IgD-negative memory B cell (primary cell): ENCODE data around the gene EN1. TPM values are rescaled to one million over a fixed set of nuclear protein-coding genes. Genes with fewer than 3 reads are reported as not detected.

Source experiments
- H3K27ac Mint-ChIP-seq, 3 donors: one replicate each; pipeline ENCODE4 v1.8.0; 2020 to 2022; ENCODE audit warnings: mild to moderate bottlenecking in 3 of 3, mixed read lengths in 3 of 3, moderate library complexity in 1 of 3
- H3K27me3 Mint-ChIP-seq: one replicate; pipeline ENCODE4 v1.8.0; 2021; ENCODE audit warnings: mixed read lengths
- H3K36me3 Mint-ChIP-seq: one replicate; pipeline ENCODE4 v1.8.0; 2020; ENCODE audit warnings: mild to moderate bottlenecking, mixed read lengths
- H3K4me1 Mint-ChIP-seq, 3 donors: one replicate each; pipeline ENCODE4 v1.8.0; 2020 to 2022; ENCODE audit warnings: mixed read lengths in 3 of 3, mild to moderate bottlenecking in 1 of 3
- H3K4me3 Mint-ChIP-seq, 4 donors: one replicate each; pipeline ENCODE4 v1.8.0; 2020 to 2022; ENCODE audit warnings: mild to moderate bottlenecking in 4 of 4, mixed read lengths in 4 of 4, moderate library complexity in 3 of 4
- H3K9me3 Mint-ChIP-seq, 3 donors: one replicate each; pipeline ENCODE4 v1.8.0; 2020 to 2021; ENCODE audit warnings: mixed read lengths in 3 of 3, mild to moderate bottlenecking in 1 of 3
- polyA plus RNA-seq: library from polyadenylated mRNA; unstranded; fragments of 300-500 nt; fragmentation: Illumina TruSeq; gene quantifications from one replicate; pipeline ENCODE4 v1.2.3, GENCODE V29; 2021

EN1 gene
- polyA plus RNA-seq, 1 donor from 2014 or later, result not detected

DNA sequence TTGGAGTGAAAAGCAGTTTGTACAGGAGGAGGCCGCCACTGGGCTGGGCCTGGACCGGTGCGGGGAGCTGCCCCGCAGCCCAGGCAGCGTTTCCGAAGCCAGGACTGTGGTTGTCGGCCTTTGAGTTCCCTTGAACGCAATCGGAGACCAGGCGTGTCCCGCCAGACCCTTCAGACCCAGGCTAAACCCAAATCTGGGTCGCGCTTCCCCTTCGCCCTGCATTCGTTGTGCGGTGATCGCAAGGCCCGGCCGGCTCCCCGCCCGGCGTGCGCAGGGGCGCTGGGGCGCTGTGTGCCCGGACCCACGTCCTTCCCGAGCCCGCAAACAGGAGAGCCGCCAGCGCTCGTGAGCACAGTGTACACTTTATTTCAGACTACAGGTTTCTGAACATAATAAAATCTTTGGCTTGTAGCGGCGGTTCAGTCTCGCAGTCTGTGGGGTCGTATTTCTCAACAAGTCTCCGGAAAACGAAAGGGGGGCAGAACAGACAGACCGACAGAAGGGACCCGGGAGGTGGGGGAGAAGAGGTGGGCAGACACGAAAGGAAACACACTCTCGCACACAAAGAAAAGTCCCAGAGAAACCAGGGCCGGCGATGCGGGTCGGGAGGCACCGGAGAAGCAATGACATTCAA is 5.5 kb downstream of the EN1 start:
- H3K4me3 Mint-ChIP-seq, result peak overlapping the region; percentile 22 to 87 (median 74)
- H3K9me3 Mint-ChIP-seq, result peaks cover 0 to 4% (median 0%) of the 10 kb centered on the region in 3 donors
- H3K27ac Mint-ChIP-seq, result peak overlapping the region in 1 of 3 donors; percentile 27
- H3K36me3 Mint-ChIP-seq, result no peaks in the 10 kb centered on the region
- H3K27me3 Mint-ChIP-seq, result peaks cover 81% of the 10 kb centered on the region
- H3K4me1 Mint-ChIP-seq, result peaks cover 0 to 7% (median 6%) of the 10 kb centered on the region in 3 donors

- Mint-ChIP-seq H3K4me1 (peaks cover 3 to 8% (median 6%) of the 10 kb centered on the region in 3 donors), H3K4me3 (peak overlapping the region in 2 of 4 donors; percentile 22 to 30), H3K27me3 (peaks cover 86% of the 10 kb centered on the region), H3K9me3 (peaks cover 0 to 4% (median 0%) of the 10 kb centered on the region in 3 donors), H3K36me3 (no peaks in the 10 kb centered on the region), H3K27ac (peak overlapping the region; percentile 17 to 63 (median 47))
These were observed 6.0 kb downstream of the EN1 start for GRCh38 chr2:118841450-118841827.

DNA sequence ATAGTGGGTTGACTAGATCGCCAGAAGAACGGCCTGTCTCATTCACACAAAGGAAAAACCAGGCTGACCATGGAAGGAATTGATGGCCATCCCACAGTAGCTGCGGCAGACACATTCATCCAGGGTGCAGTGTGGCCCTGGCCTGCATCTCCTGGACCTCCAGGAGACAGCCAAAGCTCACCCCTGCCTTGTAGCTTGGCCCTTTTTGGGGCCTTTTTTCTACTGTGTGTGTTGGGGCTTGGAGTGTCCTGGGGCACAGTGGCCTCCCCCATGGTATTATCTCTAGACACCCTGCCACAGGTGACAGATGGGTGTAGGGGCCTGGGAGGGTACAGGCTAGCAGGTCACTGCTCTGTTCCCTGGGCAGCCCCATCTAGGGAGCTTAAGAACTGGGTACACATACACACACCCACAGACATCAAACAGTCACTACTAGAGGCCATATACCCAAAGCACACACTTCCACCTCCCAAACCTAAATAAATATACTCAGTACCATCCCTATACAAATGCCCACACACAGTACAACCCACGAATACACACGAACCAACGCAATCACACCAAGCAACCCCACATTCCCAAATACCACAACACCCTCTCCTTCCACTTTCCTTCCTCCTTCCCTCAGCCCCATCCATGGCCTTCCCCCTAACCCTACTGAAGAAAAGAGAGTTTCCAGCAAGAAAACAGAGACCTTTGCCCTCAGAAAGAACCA is 8.6 kb downstream of the EN1 start:
- Mint-ChIP-seq H3K4me3 (no peak overlapping the region), H3K27me3 (peaks cover 82% of the 10 kb centered on the region), H3K36me3 (no peaks in the 10 kb centered on the region), H3K4me1 (peaks cover 6 to 12% (median 7%) of the 10 kb centered on the region in 3 donors), H3K9me3 (peaks cover 0 to 4% (median 0%) of the 10 kb centered on the region in 3 donors), H3K27ac (no peak overlapping the region)

GRCh38 chr2:118837621-118838020 is 9.8 kb downstream of the EN1 start:
- H3K36me3 Mint-ChIP-seq, result no peaks in the 10 kb centered on the region
- peaks cover 5 to 9% (median 6%) of the 10 kb centered on the region in 3 donors for H3K4me1 Mint-ChIP-seq
- no peak overlapping the region for H3K27ac Mint-ChIP-seq
- H3K9me3 Mint-ChIP-seq, result peaks cover 0 to 4% (median 0%) of the 10 kb centered on the region in 3 donors
- peaks cover 82% of the 10 kb centered on the region for H3K27me3 Mint-ChIP-seq
- peak overlapping the region in 2 of 4 donors; percentile 55 to 57 for H3K4me3 Mint-ChIP-seq

DNA sequence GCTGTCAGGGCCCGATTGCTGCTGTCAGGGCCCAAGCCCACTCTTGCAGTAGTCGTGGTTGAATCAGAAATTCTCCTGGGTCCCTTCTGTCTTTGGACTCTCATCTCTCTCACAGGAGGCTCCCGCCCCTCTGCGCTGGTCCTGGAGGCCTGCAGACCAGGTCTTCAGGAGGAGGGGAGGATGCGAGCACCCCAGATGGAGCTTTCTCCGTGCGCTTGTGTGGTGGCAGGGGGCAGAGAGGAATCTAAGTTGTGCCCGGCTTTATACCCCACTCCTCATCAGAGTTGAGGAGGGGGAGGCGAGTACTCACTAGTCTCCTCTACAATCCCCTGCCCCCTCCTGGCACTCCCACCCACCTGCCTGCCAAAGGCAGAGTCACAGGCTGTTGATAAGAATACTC is 10.4 kb downstream of the EN1 start:
- Mint-ChIP-seq H3K9me3 (peaks cover 0 to 4% (median 0%) of the 10 kb centered on the region in 3 donors), H3K27ac (peak overlapping the region in 1 of 3 donors; percentile 59), H3K27me3 (peaks cover 80% of the 10 kb centered on the region), H3K4me1 (peaks cover 3 to 7% (median 6%) of the 10 kb centered on the region in 3 donors), H3K4me3 (peak overlapping the region in 3 of 4 donors; percentile 35 to 57 (median 55)), H3K36me3 (no peaks in the 10 kb centered on the region)

- Mint-ChIP-seq H3K27me3 (peaks cover 74% of the 10 kb centered on the region), H3K36me3 (no peaks in the 10 kb centered on the region), H3K4me1 (peaks cover 3 to 7% (median 6%) of the 10 kb centered on the region in 3 donors), H3K9me3 (peaks cover 0 to 4% (median 0%) of the 10 kb centered on the region in 3 donors), H3K4me3 (peak overlapping the region; percentile 33 to 76 (median 49)), H3K27ac (peak overlapping the region; percentile 36 to 65 (median 59))
These were observed 11.0 kb downstream of the EN1 start for GRCh38 chr2:118836411-118836930.

DNA sequence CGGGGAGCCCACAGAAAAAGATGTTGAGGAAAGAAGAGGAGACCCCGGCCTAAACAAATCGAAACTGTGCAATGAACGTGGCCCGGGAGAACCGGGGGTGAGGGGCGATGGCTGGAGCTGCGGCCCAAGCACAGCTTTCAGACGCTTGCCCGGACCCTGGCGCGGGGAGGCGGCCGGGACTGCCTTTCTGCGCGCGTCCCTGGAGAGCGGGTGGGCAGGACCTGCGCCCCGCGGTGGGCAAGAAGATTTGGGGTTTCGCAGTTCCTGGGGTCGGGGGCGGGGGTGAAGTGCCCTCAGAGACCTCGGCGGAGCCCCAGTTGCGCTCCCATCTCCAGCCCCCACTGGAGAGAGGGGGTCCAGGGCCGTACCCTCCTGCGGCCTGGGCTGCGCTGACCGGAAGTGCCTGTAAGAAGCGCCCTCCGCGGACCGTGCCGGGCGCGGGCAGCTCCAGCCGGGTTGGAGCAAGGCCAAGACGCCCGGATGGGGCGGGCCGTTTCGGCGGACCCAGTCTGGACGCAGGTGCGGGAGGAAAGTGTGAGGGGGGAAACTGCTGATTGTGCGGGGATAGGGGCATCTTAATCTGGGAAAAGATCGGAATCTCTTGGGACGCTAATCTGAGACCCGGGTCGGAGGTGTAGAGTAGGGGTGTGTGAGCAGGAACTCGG is 11.6 kb downstream of the EN1 start:
- H3K4me1 Mint-ChIP-seq, result peaks cover 3 to 6% (median 6%) of the 10 kb centered on the region in 3 donors
- peak overlapping the region; percentile 35 to 76 (median 68) for H3K4me3 Mint-ChIP-seq
- H3K9me3 Mint-ChIP-seq, result peaks cover 0 to 4% (median 0%) of the 10 kb centered on the region in 3 donors
- peak overlapping the region in 1 of 3 donors; percentile 36 for H3K27ac Mint-ChIP-seq
- H3K36me3 Mint-ChIP-seq, result no peaks in the 10 kb centered on the region
- H3K27me3 Mint-ChIP-seq, result peaks cover 72% of the 10 kb centered on the region

DNA sequence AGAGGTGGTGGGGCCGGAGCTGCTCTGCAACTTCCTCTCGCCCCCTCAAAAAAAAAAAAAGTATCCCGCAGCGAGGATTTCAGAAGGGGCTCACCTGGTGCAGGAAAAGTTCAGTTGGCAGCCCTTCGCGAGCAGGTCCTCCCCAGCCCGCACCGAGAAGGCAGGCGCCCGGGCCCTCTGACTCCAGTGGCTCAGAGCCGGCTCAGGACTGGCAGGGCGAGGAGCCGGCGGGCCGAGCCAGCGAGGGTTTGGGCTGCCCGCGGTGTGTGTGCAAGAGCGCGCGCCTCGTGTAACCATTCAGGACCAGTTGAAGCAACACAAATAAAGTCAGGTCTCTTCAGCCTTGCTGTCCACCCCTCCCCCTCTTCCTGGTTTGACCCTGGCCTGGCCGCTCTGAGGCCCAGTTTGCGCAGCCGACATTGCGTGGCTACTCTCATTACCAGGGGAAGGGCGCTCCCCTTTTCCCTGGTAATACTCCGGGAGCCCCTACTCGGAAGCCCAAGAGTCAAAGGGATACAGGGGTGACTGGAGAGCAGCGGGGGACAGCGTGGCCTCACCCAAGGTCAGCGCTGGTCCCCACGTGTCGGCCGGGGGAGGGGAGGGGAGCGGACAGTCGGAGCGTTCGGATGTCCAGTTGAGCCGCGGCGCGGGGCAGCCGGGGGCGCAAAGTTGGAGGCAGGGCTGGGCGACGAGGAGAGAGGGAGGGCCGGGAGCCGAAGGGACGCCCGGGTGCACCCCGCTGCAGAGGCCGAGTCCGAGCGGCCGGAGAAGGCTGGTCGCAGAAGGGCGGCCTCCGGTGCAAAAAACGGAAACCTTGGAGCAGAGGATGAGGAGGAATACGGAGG is 12.3 kb downstream of the EN1 start:
- Mint-ChIP-seq H3K4me3 (peak overlapping the region in 3 of 4 donors; percentile 48 to 73 (median 67)), H3K27ac (no peak overlapping the region), H3K36me3 (no peaks in the 10 kb centered on the region), H3K9me3 (no peaks in the 10 kb centered on the region), H3K4me1 (peaks cover 3 to 6% (median 6%) of the 10 kb centered on the region in 3 donors), H3K27me3 (peaks cover 67% of the 10 kb centered on the region)

- peaks cover 5 to 6% (median 6%) of the 10 kb centered on the region in 3 donors for H3K4me1 Mint-ChIP-seq
- H3K36me3 Mint-ChIP-seq, result no peaks in the 10 kb centered on the region
- peaks cover 65% of the 10 kb centered on the region for H3K27me3 Mint-ChIP-seq
- no peak overlapping the region for H3K27ac Mint-ChIP-seq
- H3K9me3 Mint-ChIP-seq, result no peaks in the 10 kb centered on the region
- no peak overlapping the region for H3K4me3 Mint-ChIP-seq
These were observed 13.0 kb downstream of the EN1 start for GRCh38 chr2:118834440-118834810.

- peaks cover 5 to 6% (median 6%) of the 10 kb centered on the region in 3 donors for H3K4me1 Mint-ChIP-seq
- no peaks in the 10 kb centered on the region for H3K36me3 Mint-ChIP-seq
- H3K27me3 Mint-ChIP-seq, result peaks cover 63% of the 10 kb centered on the region
- H3K4me3 Mint-ChIP-seq, result no peak overlapping the region
- H3K9me3 Mint-ChIP-seq, result no peaks in the 10 kb centered on the region
- H3K27ac Mint-ChIP-seq, result no peak overlapping the region
These were observed 13.6 kb downstream of the EN1 start for GRCh38 chr2:118833716-118834439.

DNA sequence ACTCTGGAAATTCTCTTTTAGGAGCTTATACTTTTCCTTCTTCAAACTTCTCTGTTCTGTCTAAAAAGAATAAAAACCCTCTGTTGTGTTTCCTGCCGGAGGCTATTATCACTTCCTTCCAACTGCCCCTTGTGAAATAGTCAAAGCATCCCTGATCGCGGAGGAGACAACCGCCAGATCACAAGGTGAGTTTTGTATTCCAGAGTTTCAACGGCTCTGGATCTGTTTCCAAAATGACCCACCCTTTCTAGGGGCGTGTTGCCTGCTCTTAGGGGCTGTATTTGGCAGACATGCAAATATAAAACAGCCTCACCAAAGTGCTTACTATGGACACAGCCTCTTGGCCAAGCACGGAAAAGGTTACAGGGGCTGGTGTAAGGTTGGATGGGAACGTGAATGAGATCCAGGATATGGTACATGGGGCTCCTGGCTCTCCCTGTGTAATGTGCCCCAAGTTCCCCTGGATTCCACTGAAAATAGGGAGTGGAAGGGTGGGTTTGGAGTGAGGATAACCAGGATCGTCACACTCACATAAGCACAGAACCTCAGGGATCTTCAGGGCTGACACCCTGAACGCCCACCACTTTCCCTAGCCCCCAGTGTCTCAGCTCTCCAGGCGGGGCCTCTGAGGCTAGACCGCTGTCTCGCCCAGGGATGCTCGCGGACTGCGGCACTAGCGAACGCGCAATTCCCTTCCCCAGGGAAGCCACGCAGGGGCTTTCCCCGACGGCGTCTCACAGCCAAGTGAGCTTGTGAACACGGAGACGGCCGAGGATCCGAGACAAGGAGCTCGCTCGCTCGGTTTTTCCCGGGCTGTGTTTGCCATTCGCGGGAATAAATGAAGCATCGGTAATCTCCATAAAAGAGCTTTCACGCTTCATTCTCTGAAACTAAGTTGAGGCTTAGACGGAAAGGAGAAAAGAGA is 14.4 kb downstream of the EN1 start:
- Mint-ChIP-seq H3K27ac (no peak overlapping the region), H3K4me3 (no peak overlapping the region), H3K9me3 (no peaks in the 10 kb centered on the region), H3K4me1 (peaks cover 5 to 6% (median 6%) of the 10 kb centered on the region in 3 donors), H3K27me3 (peaks cover 63% of the 10 kb centered on the region), H3K36me3 (no peaks in the 10 kb centered on the region)

DNA sequence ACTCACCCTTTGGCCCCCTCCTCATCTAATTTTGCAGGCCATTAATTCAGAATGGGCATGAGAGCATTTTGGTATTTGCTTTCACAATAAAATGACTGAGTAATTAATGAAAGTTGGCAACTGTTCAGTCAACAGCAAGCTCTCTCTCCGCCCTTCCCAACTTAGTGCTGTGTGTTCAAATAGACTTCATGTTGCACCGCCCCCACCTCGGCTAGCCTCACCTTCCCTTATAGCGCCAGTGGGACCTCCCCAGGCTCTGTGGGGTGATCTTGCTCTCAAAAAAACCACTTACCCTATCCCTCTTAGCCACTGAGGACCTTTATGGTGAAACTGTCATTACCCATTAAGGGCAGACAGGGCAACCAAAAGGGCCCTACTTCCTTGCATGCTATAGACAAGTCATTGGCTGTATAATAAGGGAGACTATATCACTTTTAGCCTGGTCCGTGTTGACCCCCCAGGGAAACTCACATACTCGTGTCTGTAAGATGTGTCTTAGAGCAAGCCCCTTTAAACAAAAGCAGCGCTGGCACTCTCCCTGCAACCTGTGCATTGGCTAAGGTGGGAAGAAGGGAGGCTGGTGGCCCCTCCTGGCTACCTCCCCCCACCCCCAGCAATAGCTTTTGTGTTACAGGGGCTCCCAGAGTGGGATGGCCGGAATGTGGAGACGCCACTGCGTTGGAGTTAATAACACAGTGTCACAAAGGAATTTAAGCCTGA is 15.2 kb downstream of the EN1 start:
- Mint-ChIP-seq H3K4me1 (peaks cover 5 to 6% (median 6%) of the 10 kb centered on the region in 3 donors), H3K9me3 (no peaks in the 10 kb centered on the region), H3K27ac (no peak overlapping the region), H3K36me3 (no peaks in the 10 kb centered on the region), H3K27me3 (peaks cover 56% of the 10 kb centered on the region), H3K4me3 (no peak overlapping the region)
